IMR-90 (cell line): ENCODE measurements around the gene POU3F2. TPM values are rescaled to one million over a fixed set of nuclear protein-coding genes. Genes with fewer than 3 reads are reported as not detected.

Source experiments
- ATAC-seq: fragments of 200-7000 bp; cut with Tn5 transposase; 2 replicates; pipeline ENCODE4 v1.9.1; 2020; ENCODE audit warnings: low read depth, mild to moderate bottlenecking, moderate library complexity
- BruUV-seq: library from RNA; stranded (reverse); fragments of 400-500 nt; replicated peaks from 2 replicates; lab custom pipeline; 2021; lab: Mats Ljungman, UMichigan
- CTCF ChIA-PET: fragments of 300-600 bp; formaldehyde crosslinking; extraction: SDS; loops from one replicate; lab custom pipeline; 2021; ENCODE audit warnings: antibody characterized with exemption; lab: Yijun Ruan, JAX
- POLR2A ChIA-PET: fragments of 300-600 bp; sonication (Branson Sonifier 250); formaldehyde crosslinking; loops from one replicate; lab custom pipeline; 2022; ENCODE audit warnings: antibody characterized with exemption; ENCODE audit not compliant: unreplicated experiment; lab: Charles Lee
- DNase-seq: peaks from one replicate; pipeline ENCODE4 v3.0.0; 2013
- H2AFZ ChIP-seq: replicated peaks from 2 replicates; pipeline ENCODE3; 2013; ENCODE audit warnings: low read length, mild to moderate bottlenecking; ENCODE audit not compliant: poor library complexity
- H2AK5ac ChIP-seq: 2 replicates; pipeline ENCODE4 v1.6.1; 2013; ENCODE audit warnings: low read depth, low read length, inconsistent platforms
- H2AK9ac ChIP-seq: replicated peaks from 2 replicates; pipeline ENCODE3; 2013; ENCODE audit warnings: mild to moderate bottlenecking, low read depth, low read length, moderate library complexity; ENCODE audit not compliant: poor library complexity
- H2BK120ac ChIP-seq: 2 replicates; pipeline ENCODE4 v1.6.1; 2013; ENCODE audit warnings: low read depth, low read length, inconsistent platforms
- H2BK15ac ChIP-seq: 3 replicates; pipeline ENCODE4 v1.6.1; 2013; ENCODE audit warnings: low read depth, low read length, inconsistent platforms
- H2BK20ac ChIP-seq: 2 replicates; pipeline ENCODE4 v1.6.1; 2013; ENCODE audit warnings: low read depth, mild to moderate bottlenecking, inconsistent platforms, low read length, moderate library complexity
- H2BK5ac ChIP-seq: 2 replicates; pipeline ENCODE4 v1.6.1; 2013; ENCODE audit warnings: mild to moderate bottlenecking, low read depth, low read length, inconsistent platforms; ENCODE audit not compliant: poor library complexity, severe bottlenecking
- H3K14ac ChIP-seq: replicated peaks from 2 replicates; pipeline ENCODE4 v1.6.1; 2013; ENCODE audit warnings: low read depth, low read length, inconsistent platforms
- H3K18ac ChIP-seq: 2 replicates; pipeline ENCODE4 v1.6.1; 2013; ENCODE audit warnings: low read depth, low read length, control low read depth
- H3K23ac ChIP-seq: 2 replicates; pipeline ENCODE4 v1.6.1; 2013; ENCODE audit warnings: low read depth, low read length, inconsistent platforms
- H3K27ac ChIP-seq: 2 replicates; pipeline ENCODE4 v1.5.1; 2013; ENCODE audit warnings: mild to moderate bottlenecking, control low read depth, low read length; ENCODE audit not compliant: insufficient read depth
- H3K27me3 ChIP-seq: 2 replicates; pipeline ENCODE4 v1.6.1; 2013; ENCODE audit warnings: low read length; ENCODE audit not compliant: control insufficient read depth, insufficient read depth
- H3K36me3 ChIP-seq: 2 replicates; pipeline ENCODE4 v1.6.1; 2013; ENCODE audit warnings: low read length, mixed read lengths; ENCODE audit not compliant: control insufficient read depth, insufficient read depth
- H3K4ac ChIP-seq: 2 replicates; pipeline ENCODE4 v1.6.1; 2013; ENCODE audit warnings: low read depth, low read length, inconsistent platforms
- H3K4me1 ChIP-seq: 2 replicates; pipeline ENCODE4 v1.6.1; 2013; ENCODE audit warnings: low read length, mixed read lengths; ENCODE audit not compliant: control insufficient read depth, insufficient read depth
- H3K4me2 ChIP-seq: 2 replicates; pipeline ENCODE4 v1.6.1; 2013; ENCODE audit warnings: low read depth, mild to moderate bottlenecking, control low read depth, low read length, moderate library complexity
- H3K4me3 ChIP-seq: 2 replicates; pipeline ENCODE4 v1.5.1; 2013; ENCODE audit warnings: low read depth, mild to moderate bottlenecking, control low read depth, low read length, moderate library complexity; ENCODE audit not compliant: insufficient read depth
- H3K56ac ChIP-seq: 2 replicates; pipeline ENCODE4 v1.6.1; 2013; ENCODE audit warnings: low read length, inconsistent platforms; ENCODE audit not compliant: insufficient read depth; ENCODE audit errors: extremely low read depth
- H3K79me1 ChIP-seq, 2 experiments: 2 replicates each; pipeline ENCODE4 v1.6.1; 2013; ENCODE audit warnings: low read length in 2 of 2, inconsistent platforms in 1 of 2, low read depth in 1 of 2
- H3K9ac ChIP-seq: 2 replicates; pipeline ENCODE4 v1.6.1; 2013; ENCODE audit warnings: low read depth, low read length, control low read depth
- H3K9me1 ChIP-seq: 2 replicates; pipeline ENCODE4 v1.6.1; 2013; ENCODE audit warnings: low read length, inconsistent platforms; ENCODE audit not compliant: insufficient read depth
- H3K9me3 ChIP-seq: 2 replicates; pipeline ENCODE4 v1.6.1; 2013; ENCODE audit warnings: low read length; ENCODE audit not compliant: control insufficient read depth, insufficient read depth
- H4K20me1 ChIP-seq: 2 replicates; pipeline ENCODE4 v1.6.1; 2013; ENCODE audit warnings: low read length, inconsistent platforms; ENCODE audit not compliant: insufficient read depth
- H4K5ac ChIP-seq: 2 replicates; pipeline ENCODE4 v1.6.1; 2013; ENCODE audit warnings: mild to moderate bottlenecking, low read depth, low read length, control low read depth
- H4K8ac ChIP-seq, 2 experiments: 2 replicates each; pipeline ENCODE4 v1.6.1; 2013; ENCODE audit warnings: low read depth in 2 of 2, low read length in 2 of 2, control low read depth in 1 of 2, inconsistent platforms in 1 of 2
- H4K91ac ChIP-seq: 2 replicates; pipeline ENCODE4 v1.6.1; 2013; ENCODE audit warnings: low read depth, low read length, inconsistent platforms; ENCODE audit not compliant: insufficient read depth
- CEBPB ChIP-seq: IDR thresholded peaks from 2 replicates; pipeline ENCODE4 v1.6.1; 2012; ENCODE audit warnings: low read depth, low read length, improper control_type of control experiment
- RAD21 ChIP-seq: IDR thresholded peaks from 2 replicates; pipeline ENCODE4 v1.6.1; 2012; ENCODE audit warnings: low read length, improper control_type of control experiment
- RCOR1 ChIP-seq: IDR thresholded peaks from 2 replicates; pipeline ENCODE4 v1.6.1; 2012; ENCODE audit warnings: mild to moderate bottlenecking, low read length, improper control_type of control experiment; ENCODE audit not compliant: insufficient replicate concordance
- SMC3 ChIP-seq: fragments of 150-350 bp; IDR thresholded peaks from 2 replicates; pipeline ENCODE4 v1.6.1; 2016; ENCODE audit warnings: low read depth, mild to moderate bottlenecking, antibody characterized with exemption, low read length, moderate library complexity
- WGBS, 2 experiments: methylation state at CpG; one replicate each; pipeline versions ENCODE4 v1.1.5 to v1.1.7; 2013; ENCODE audit warnings: missing lambda C conversion rate in 2 of 2; ENCODE audit not compliant: insufficient read length in 1 of 2; ENCODE audit errors: extremely low coverage in 2 of 2; 5-methylcytosine and 5-hydroxymethylcytosine counted together
- dilution Hi-C: fragments of 300-500 bp; cut with HindIII; formaldehyde crosslinking; loops from one replicate; pipeline ENCODE4 v1.14.3; 2018; ENCODE audit warnings: low sequenced_read_pairs; ENCODE audit not compliant: unreplicated experiment
- in situ Hi-C: fragments of 300-500 bp; cut with MboI; formaldehyde crosslinking; loops from 3 replicates; pipeline ENCODE4 v1.14.3; 2019; ENCODE audit warnings: low sequenced_read_pairs, inconsistent platforms, mixed read lengths
- intact Hi-C: fragments of 100-400 bp; cut with micrococcal nuclease; formaldehyde crosslinking; loops from 2 replicates; pipeline ENCODE4 v1.10.0; 2022
- polyA plus RNA-seq, 3 experiments: library from polyadenylated mRNA; depleted of rRNA; stranded (reverse); fragments of >200 nt; gene quantifications; 2 replicates each; pipeline ENCODE4 v1.2.3, GENCODE V29; 2012; ENCODE audit warnings: low replicate concordance in 1 of 3
- total RNA-seq: library from RNA; depleted of rRNA; stranded (reverse); fragments of >200 nt; gene quantifications from 2 replicates; pipeline ENCODE4 v1.2.3, GENCODE V29; 2012

Gene POU3F2
- total and polyA plus RNA-seq, 2 of the 4 experiments (the other 2 are of a cell fraction) = not detected

- Histone ChIP-seq H2AK5ac (no peak overlapping the region), H4K5ac (no peak overlapping the region), H3K4me1 (peaks cover 4% of the 10 kb centered on the region; the same call in 1 of the 2 replicates), H3K4me2 (no peak overlapping the region), H2BK5ac (no peak overlapping the region), H3K56ac (no peak overlapping the region), H3K4me3 (no peak overlapping the region), H4K91ac (no peak overlapping the region), H3K9me3 (peaks cover 3% of the 10 kb centered on the region; the same call in 1 of the 2 replicates), H2AFZ (no peak overlapping the region), H3K9ac (no peak overlapping the region), H3K9me1 (no peaks in the 10 kb centered on the region), H2BK20ac (no peak overlapping the region), H4K20me1 (no peaks in the 10 kb centered on the region; the same call in none of the 2 replicates), H3K27ac (no peak overlapping the region), H3K27me3 (peaks cover 77% of the 10 kb centered on the region), H3K14ac (no peak overlapping the region), H4K8ac (no peak overlapping the region), H2BK15ac (no peak overlapping the region), H2AK9ac (no peak overlapping the region), H3K36me3 (no peaks in the 10 kb centered on the region), H3K4ac (no peak overlapping the region), H2BK120ac (no peak overlapping the region), H3K79me1 (no peaks in the 10 kb centered on the region), H3K23ac (no peak overlapping the region), H3K18ac (no peak overlapping the region)
- dilution Hi-C loops (no loop called here), intact Hi-C loops (no loop called here), in situ Hi-C loops (no loop called here)
- ChIA-PET POLR2A (no interaction called here), CTCF (no interaction called here)
- no TSS peak for BruUV-seq
- no peak for ATAC-seq
- no peak for DNase-seq
- TF ChIP-seq SMC3 (no peak), CEBPB (no peak), RAD21 (no peak), RCOR1 (no peak)
- no CpG with 5 or more reads among the region's 4 CpGs for WGBS, 2 experiments
Measured at GRCh38 chr6:98838032-98838431, 3.7 kb downstream of the POU3F2 start.
